HG03342 (cell line): Measurements from ENCODE around the gene GAMT.
"Not testable (repeated sequence)": the region's sequence is repeated elsewhere in the genome, so short reads cannot be mapped to it uniquely, and the experiment has no call there.

Source experiments
- ATAC-seq: cut with Tn5 transposase; IDR thresholded peaks from one replicate; pipeline ENCODE4 v1.9.1; 2021; ENCODE audit warnings: mild to moderate bottlenecking, moderate library complexity; ENCODE audit not compliant: unreplicated experiment

Gene GAMT

DNA sequence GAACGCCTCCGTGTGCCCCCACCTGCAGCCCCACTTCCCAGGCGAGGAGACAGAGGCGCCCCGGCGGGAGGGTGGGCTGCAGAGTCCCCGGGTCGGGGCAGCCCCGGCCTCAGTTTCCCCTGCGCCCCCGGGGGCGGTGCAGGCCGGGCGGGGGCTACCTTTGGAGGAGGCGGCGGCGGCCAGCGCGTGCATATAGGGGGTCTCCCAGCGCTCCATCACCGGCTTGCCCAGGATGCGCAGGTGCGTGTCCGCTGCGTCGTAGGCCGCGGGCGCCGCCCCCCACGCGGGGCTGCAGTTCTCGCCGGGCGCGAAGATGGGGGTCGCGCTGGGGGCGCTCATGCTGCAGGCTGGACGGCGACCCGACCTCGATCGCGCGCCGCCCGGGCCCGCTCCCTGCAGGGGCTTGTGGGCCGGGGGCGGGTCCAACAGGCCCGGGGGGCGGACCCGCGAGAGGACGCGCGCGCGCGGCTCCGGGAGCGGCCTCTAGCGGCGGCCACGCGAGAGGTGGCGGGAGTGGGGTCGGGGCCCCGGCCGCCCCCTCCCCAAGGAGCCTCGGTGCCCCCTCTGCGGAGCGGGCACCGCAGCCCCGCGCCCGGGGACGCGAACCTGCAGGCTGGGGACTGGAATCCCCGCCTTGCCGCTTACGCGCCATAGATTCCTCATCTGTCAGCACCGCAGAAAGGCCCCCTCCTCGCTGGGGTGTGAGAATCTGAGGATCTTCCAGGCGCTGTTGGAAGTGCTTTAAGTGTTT, at the start of gene GAMT:
Gene GAMT (minus strand): TSS at position 405 of the 751 bp plus-strand sequence. CDS start 66 bp downstream, at position 339.
- ATAC-seq, result no peak

DNA sequence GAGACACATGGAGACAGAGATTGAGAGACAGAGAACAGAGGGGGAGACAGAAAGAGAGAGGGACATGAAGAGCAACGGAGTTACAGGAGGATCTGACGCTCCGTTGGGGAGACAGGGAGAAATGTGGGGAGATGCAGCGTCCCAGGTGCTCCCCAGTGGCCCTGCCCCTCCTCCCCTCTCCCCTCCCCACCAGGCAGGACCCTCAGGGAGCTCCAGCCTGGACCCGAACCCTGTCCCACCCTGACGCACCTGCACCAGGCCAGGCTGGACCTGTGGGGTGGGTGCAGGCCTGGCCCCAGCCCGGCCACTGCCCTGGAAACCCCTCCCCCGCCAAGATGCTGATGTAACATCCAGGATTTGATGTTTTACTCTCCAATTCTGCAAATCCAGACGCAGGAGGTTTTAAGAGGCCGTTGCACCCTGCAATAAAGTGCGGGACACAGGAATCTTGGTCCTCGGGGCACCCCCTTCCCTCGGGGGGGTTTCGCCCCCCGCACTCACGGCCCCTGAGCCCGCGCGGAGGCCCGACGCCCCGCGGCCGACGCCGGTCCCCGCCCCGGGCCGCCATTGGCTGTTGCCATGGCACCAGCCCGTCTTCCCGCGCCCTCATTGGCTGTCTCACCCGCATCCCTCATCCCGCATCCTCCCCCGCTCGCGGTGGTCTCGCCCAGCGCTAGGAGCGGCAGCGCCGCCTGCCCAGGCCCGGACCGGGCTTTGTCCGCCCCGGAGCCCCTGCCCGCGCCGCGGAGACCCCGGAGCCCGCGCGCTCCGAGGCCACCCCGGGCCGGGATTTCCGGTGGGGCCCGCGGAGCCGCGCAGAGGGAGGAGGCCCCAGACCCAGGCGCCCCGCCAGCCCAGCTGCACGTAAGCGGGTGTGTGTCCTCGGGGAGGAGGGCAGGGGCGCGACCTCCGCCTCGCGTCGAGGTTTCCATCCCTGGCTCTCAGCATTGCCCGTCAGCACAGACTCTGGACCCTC, 48.4 kb upstream of the GAMT start, which contains the start of gene APC2:
Gene APC2 (plus strand): TSS at position 655 of the 976 bp plus-strand sequence. CDS start 2,881 bp downstream, outside the sequence.
- no peak for ATAC-seq

DNA sequence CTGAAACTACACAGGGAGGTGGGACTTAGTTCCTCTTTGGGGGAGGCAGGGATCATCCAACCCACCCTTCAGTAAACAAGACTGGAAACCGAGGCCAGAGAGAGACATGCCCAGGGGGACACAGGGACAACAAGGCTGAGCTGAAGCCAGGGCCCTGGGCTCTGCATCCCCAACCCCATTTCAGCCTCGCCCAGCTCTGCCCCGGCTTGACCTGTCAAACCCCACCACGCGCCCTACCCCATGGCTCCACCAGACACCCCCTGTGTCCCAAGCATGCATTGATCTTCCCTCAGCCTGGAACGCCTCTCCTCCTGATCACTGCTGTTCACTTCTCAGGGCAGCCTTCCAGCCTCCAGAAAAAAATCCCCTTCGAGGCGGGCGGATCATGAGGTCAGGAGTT, 46.6 kb upstream of the GAMT start:
- no peak for ATAC-seq

DNA sequence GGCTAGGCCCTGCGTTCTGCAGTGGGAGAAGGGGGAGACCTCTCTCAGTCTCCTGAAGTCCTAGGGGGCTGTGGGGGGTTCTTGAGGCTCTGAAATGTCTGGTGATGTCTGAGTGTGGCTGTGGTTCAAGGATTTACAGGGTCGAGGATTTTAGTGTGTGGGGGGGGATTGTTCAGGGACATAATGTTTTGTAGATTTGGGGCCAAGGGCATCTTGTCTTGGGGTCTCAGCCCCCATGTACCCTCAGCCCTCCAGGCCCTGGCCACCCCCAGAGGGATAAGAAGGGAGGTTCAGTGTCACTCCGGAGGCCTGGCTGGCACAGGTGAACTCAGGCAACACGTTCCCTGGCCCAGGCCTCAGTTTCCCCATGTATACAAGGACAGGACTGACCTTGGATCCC, 46.2 kb upstream of the GAMT start:
- no peak for ATAC-seq

DNA sequence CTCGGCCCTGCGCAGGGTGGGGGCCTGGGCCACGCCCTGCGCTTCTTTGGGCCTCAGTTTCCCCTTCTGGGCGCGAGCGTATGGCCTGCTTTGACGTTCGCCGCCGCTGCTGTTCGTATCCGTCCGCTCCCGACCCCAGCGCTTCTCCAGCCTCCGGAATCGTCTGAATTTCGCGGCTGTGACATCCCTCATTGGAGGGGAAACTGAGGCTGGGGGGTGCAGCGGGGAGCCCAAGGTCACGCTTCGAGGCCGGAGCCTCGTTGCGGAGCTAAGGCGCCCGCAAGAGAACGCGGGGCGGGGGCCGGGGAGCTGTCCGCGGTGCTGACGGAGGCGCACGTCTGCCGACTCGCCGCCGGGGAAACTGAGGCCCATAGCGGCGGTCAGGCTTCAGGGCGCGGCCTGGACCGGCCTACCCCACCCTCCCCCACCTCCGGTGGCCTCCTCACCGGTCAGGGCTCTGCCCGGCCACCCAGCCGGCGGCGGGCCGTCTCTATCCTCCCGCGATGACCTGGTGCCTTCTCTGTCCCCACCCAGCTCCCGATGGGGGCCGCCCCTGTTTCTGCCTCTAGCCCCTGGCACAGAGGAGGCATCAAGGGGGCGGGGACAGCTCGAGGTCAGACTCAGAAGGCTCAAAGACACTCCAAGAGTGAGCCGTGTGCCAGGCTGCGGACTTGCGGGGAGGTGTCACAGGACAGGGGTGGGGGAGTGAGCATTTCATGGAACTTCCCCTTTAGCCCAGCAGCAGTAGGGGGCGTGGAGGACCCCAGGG, 45.6 kb upstream of the GAMT start:
- no peak for ATAC-seq

DNA sequence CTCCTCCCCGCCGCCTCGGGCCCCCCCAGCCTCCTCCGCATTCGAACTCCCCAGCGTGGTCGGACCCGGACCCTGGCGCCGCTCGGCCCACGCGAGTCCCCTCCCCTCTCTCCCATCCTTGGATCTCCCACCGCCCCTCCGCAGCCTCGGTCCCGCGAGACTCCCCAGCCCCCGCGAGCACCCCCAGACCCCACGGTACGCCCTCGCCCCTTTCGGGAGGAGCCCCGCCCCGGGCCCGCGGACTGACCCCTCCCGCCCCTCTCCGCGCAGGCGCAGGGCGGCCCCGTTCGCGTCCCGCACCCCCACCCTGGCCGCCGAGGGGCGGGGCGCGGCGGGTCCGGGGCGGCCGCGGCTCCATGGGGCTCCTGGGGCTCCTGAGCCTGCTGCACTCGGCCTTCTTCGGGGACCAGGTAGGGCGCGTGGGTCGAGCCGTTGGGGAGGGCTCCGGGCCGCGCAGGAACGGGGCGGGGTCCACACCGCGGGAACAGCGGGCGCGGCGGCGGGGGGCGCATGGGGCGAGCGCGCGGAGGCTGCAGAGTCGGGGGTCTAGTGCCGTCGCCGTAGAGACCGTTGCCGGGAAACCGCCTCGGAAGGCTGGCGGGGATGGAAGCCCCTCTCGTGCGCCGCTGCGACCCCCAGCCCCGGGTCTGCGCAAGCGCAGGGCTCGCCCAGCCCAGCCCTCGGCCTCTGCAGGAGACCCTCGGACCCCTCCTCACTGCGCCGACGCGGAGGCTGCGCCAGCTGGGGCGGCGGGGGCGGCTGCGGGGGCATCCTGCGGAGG, 44.8 kb upstream of the GAMT start:
- ATAC-seq, result no peak

DNA sequence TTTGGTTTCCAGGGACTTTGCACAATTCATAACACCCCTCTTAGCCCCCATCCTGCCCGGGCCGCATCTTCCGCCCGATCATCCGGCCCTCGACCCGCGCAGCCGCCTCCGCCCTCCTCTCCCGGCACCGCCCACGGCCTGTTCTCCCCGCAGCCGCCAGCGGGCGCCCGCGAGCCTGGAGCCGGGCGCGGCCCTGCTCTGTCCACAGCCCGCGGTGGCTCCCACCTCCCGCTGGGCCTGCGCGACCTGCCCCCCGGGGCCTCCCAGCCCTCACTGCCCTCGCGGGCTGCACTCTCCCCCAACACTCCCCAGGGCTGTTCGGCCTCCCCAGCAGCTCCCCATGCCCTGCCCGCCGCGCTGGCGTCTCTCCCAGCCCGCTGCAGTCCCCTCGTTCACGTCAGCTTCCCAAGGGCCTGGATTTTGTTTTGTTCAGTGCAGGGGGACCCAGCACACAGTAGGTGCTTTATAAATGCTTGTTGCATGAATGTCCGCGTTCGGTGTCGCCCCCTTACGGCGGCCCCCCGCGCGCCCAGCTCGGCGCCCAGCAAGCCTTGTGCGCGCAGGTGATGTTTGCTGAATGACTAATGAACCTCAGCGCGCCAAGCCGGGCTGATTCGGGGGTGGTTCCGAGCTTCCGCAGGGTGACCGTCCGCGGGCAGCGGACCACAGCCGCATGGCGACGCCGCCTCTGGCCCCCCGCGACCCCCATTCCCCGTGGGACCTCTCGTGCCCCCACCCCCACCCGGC, 44.0 kb upstream of the GAMT start:
- ATAC-seq, result no peak

DNA sequence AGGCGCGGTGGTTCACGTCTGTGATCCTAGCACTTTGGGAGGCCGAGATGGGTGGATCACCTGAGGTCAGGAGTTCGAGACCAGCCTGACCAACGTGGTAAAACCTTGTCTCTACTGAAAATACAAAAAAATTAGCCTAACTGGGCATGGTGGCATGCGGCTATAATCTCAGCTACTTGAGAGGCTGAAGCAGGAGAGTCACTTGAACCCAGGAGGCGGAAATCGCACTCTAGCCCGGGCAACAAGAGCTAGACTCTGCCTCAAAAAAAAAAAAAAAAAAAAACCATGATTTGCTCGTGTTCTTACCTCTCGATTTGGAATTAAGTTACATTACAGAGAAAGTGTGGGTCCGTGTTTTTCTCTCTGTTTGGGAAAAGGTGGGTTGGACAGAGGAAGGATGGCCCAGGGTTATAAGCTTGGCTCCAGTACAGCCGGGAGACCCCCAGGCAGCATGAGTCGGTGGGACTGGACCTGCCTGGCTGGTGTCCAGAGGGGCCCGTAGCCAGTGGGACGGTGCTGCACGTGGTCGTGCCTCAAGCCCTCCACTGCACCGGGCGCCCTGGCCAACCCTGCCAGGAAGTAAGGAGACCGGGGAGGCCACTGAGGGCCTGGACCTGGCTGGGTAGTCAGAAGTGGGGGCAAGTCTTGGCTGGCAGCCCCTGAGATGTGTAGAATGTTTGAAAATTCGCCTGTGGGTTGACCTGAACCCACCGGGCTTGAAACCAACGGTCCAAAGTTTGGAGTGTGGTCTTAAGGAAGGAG, 40.5 kb upstream of the GAMT start:
- no peak for ATAC-seq

DNA sequence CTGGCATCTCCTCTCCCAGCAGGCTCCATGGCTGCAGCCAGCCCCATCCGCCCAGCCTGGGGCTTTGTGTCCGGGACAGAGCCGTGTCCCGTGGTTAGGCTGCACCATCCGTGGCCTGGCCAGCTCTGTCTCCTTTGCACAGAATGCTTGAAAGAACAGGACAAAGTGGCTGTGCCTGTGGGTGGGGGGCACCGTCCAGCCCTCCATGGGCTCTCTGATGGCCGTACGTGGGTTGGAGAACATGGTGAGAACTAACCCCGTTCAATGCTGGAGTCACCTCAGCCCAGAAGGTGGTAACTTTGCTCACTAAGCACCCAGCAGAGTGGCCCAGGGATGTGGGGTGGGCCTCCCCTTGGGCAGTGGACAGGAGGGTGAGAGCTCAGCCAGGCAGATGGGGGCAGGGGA, 39.7 kb upstream of the GAMT start:
- ATAC-seq, result no peak

DNA sequence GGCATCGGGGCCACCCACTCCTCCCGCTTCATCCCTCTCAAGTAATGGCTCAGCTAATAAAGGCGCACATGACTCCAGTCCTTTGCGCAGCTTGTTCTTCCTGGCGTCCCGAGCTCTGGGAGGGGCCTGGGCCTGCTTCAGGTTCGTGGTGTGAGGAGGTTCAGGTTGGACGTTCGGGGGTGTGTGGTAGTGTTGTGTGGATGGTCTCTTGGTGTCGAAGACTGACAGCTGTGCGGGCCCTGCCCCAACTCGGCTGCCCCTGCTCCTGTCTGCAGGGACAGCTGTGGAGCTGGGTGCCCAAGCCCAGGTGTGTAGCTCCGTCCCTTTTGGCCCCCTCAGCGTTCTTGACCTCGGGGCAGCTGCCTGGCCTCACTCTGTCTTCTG, 39.1 kb upstream of the GAMT start:
- ATAC-seq, result no peak

DNA sequence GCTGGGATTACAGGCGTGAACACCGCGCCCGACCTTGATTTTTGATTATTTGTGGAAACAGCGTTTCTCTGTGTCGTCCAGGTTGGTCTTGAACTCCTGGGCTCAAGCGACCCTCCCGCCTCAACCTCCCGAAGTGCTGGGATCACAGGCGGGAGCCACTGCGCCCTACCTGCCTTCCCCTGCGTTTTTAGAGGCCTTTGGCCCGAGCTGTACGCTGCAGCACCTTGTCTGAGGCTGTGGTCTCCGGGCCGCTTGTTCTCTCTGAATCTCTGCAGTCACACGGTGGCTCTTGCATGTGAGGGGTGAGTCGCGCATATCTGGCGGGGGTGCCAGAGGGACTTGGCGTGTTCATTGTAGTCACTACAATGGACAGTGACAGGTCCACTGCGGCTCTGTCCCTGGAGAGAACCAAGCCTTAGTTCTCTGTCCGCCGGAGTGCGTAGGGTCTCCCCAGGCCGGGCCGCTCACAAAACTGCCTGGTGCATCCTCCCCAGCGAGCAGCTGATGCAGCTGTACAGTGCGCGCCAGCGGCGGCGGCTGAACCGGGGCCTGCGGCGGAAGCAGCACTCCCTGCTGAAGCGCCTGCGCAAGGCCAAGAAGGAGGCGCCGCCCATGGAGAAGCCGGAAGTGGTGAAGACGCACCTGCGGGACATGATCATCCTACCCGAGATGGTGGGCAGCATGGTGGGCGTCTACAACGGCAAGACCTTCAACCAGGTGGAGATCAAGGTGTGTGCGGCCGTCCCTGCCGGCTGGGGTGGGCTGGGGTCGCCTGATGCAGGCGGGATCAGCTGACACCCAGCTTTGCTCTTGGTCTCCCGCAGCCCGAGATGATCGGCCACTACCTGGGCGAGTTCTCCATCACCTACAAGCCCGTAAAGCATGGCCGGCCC, 38.4 kb upstream of the GAMT start:
- ATAC-seq, result not testable (repeated sequence)

DNA sequence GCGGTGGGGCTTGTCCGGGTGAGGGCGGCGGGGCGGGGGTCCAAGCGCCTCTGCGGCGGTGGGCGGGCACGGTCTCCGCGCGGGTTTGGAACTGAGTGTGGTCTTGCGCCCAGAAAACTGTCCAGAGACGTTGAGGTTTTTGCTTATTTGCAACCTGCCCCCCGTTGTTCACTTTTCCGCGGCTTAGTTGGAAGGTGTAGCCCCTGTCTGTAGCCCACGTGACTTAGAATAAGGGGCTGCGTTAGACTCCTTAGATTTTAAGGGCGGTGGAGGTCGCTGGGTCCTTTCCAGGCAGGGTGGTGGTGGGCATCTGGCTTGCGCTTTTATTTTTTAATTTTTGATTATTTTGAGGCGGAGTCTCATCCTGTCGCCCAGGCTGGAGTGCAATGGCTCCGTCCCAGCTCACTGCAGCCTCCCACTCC, 37.6 kb upstream of the GAMT start:
- ATAC-seq, result no peak

DNA sequence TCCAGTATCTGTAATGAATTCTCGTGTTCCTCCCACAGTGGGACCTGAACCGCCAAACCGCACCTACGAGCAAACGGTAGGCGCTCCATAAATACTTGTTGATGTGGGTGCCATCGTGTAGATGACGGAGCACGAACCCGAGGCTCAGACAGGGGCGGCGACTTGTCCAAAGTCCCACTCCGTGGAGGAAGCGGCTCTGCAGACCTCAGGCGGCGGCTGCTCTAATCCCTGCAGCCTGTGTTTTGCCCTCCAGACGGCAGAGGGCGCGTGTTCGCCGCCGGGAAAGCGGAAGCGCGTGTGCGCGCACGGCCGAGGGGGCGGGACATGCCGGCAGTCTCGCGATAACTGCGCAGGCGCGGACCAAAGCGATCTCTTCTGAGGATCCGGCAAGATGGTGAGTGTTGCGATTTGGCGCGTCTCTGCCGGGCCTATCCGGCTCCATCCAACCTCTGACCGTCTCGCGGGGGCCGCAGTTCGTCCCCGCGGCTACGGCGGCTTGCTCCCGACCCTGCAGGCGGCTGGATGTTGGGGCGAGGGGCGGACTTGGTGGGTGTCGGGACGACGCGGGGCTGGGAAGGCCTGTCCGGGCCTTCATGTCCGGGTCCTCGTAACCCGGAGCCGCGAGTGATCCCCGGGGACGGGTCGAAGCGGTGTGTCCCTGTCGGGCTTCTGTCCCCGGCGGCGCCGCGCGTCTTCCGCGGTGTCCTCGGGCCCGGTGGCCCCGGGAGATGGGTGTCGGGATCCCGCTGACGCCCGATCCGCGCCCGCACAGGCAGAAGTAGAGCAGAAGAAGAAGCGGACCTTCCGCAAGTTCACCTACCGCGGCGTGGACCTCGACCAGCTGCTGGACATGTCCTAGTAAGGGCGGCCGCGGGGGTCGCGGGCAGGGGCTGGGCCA, 36.9 kb upstream of the GAMT start, which contains the start of gene RPS15:
Gene RPS15 (plus strand): TSS at position 362 of the 898 bp plus-strand sequence. CDS start 30 bp downstream, at position 392.
- peak; percentile 85 for ATAC-seq

DNA sequence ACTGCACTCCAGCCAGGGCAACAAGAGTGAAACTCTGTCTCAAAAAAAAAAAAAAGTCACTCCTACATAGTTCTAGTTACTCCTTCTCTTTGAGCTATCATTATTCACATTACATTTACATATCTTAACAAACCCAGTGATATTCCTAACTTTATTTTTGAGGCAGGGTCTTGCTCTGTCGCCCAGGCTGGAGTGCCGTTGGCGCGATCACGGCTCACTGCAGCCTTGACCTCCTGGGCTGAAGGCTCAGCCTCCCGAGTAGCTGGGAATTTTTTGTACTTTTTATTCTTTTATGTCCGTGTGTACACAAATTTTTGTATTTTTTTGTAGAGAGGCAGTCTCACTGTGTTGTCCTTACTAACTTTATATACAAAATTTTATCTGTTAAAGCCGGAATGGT, 36.3 kb upstream of the GAMT start:
- no peak for ATAC-seq

DNA sequence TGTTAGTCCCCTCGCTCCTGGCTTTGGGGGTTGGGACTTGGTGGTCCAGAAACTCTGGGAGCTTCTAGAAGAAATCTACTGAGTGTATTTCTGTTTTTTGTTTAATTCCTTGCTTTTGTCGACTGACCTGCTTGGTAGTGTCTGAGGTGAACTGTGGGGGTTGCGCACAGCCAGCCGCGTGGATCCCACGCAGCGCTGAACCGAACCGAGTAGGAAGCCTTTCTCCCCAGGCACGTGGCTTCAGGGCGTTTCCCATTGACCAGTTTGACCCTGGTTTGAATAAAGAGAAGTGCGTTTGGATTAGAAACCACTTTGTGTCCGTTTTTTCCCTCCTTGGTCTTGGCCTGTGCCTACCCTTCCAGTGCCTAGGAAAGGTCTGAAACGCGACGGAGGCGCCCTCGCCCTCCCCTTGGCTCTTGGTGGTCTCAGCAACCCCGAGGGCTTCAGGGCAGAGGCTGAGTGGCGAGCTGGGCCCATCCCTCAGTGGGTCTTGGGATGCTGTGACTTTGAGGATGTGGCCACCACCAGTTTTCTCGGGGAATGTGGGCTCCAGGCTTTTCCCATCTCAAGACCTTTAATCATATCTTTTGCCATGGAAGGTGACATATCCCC, 34.1 kb upstream of the GAMT start:
- ATAC-seq, result no peak

DNA sequence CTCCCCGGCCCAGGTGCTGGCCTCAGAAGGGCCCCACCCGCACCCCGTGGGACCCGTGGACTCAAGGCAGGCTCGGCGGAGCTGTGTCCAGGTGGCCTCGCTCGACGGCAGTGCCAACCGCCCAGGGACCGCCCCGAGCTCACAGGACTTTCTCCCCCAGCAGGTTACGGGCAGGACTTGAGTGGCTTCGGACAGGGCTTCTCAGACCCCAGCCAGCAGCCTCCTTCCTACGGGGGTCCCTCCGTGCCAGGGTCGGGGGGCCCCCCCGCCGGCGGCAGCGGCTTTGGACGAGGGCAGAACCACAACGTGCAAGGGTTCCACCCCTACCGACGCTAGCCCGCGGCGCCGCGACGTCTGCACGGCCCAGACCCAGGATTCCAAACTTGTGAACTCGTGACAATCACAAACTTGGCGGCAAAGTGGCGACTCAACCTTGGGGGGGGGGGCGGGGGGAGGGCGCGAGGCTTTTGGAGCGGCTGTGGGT, 33.3 kb upstream of the GAMT start:
- ATAC-seq, result no peak
